EH (cell line): ENCODE data around the gene SYDE1.

Experiments used
- DNase-seq: peaks from one replicate; pipeline ENCODE4 v3.0.0-alpha.2; 2015; ENCODE audit warnings: low read depth

SYDE1 gene

DNA sequence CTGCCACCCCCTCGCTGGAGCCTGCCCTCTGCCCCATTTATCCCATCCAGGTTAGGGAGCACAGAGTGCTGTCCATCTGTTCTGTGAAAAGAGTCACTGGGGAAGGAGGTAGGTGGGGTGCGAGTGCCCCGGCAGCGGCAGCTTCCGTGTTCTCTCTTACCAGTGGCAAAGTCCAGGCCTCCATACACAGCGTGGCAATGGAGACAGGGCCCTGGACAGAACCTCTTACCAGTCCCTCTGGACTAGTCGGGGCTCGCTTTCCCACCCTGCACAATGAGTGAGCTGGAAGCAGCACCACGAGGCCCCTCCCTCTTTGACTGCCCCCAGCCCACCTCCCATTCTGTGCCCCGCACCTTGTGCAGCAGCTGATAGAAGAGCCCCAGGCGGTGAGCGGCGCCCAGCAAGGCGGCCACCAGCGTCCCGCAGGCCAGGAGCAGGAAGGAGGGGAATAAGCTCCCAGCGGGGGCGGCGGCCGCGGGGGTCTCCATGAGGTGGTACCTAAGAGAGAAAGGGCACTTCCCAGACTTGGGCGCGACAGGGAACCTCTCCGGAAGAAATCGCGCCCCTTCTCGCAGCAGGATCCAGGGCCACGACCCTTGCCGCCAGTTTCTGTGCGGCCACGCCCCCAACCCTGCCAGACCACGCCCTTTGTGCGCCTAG, 17.5 kb downstream of the SYDE1 start:
- peak; percentile 29 for DNase-seq

DNA sequence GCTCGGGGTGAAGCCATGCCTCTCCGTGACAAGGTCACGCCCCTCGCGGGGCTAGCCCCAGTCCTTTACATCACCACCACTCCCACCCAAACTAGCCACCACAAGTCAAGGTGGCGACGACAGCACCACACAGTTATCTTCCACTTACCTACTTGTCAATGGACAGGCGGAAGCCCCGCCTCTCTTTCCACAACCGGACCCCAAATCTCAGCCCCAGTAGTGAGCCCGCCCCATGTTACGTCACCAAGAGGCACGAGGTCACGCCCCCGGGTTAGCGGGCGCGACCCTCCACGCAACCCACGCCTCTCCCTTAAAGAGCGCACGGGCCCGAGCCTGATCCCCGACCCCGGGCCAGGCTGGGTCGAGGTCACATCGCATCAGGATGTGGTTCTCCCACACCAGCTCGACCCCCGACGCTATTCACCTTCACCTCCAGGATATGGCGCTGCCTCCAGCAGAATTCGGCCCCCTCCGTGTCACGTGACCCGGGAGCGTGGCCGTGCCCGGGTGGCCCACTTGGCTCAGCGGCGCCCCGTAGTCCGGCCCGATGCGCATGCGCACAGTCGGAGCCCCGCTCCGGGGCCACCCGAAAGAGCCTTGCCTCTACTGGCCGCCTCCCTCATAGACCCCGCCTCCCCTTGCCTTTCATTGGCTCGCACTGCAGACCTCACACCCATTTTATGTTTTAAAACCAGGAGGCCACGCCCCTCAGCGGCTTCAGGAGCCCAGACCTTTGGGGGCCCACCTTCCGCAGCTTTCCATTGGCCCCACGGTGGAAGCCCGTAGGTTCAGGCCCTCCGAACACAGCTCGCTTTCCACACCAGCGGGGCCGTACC, 18.2 kb downstream of the SYDE1 start:
- DNase-seq = peak; percentile 98

DNA sequence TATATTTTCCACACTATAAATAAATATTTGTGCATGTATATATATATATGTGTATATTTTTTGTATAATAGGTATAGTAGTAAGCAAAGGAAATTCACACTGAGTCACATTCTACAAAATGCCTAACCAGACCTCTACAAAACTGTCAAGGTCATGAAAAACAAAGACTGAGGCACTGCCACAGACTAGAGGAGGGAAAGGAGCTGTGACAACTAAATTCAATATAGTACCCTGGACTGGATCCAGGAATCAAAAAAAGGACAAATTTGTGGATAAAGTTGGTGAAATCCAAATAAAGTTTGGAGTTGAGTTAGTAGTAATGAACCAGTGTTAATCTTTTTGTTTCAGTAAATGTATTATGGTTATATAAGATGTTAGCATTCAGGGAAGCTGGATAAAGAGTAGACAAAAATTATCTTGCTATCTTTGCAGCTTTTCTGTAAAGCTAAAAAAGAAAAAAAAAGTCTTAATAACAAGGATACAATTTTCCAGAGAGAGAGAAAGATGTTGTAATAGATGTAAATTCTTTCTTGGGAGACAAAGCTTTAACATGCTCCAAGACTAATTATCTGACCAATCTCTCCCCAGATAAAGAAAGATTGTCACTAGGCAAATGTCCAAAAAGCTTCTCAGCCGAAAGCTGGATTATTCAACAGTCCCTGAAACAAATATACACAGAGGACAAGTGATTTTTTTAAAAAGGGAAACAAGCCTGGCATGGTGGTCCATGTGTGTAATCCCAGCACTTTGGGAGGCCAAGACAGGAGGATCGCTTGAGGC, 19.1 kb downstream of the SYDE1 start:
- DNase-seq = peak; percentile 80

DNA sequence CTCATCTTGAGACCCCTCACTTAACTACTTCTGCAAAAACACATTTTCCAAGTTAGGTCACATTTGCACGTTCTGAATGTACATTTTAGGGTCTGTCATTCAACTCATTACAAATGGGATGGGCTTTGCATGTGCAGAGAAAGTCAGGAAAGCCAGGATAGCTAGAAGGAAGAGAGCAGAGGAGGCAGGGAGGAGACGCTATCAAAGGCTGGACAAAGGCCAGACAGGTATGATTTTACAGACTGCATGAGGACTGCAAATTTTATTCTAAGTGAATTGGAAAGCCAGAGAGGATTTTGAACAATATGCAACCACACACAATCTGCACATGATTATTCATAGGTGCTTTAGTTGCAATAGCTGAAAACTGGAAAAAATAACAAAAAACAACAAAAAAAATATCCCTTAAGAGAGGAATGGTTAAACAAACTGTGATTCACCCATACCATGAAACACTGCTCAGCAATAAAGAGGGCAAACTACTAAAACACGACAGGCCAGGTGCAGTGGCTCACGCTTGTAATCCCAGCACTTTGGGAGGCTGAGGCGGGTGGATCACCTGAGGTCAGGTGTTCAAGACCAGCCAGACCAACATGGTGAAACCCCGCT, 21.1 kb downstream of the SYDE1 start:
- no peak for DNase-seq

DNA sequence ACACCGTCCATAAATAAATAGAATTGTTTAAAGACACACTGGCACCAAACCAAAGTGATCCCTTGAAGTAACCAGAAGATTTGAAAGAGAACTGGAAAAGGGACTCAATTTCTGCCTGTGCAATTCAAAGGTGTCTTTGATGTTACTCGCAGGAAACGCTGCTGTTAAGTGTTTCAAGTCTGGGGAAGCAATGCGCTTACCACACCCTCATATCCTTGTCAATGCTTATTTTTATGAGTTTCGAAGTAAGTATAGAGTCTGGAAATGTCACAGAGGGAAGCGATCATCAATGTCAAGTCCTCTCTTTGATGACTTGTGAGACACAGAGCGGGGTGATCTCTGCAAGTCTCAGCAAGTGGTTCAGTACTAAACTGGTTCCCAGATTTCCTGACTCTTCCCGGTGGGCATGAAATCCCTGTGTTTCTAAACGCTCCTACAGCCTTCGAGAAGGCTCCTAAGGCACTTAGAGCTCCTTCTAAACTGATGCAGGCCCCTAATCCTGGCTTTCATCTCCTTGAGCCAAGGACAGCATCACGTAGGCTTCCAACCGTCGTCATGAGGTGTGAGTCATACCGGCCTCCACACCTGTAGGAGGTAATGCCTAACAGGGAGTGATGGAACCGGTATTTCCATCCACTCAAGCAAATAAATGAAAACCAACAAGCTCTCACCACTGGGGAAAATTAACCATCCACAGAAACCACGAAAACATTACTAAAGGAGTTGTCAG, 22.8 kb downstream of the SYDE1 start:
- DNase-seq = no peak

DNA sequence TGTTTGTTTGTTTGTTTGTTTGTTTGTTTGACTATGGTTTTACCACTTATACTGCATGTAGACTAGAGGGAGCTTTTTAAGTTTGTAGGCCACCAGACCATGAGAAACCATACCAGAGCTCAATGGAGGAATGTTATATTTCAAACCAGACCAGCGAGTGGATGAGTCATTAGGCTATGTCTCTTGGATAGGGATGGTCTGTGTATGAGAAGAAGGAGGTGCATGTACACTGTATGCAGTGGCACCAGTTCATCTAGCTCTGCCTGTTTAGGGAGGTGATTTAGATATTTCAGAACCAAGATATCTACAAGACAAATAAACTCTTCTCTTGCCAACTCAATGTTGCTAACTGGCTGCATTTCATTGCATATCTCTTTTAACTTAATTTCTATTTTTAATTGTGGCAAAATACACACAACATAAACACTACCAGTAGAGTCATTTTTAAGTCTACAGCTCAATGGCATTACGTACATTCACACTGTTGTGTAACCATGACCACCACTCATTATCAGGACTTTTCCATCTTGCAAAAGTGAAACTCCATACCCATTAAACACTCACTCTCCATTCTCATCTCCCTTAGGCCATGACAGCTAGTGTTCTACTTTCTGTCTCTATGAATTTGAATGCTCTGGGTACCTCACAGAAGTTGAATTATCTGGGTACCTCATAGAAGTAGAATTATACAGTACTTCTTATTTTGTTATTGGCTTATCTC, 29.2 kb downstream of the SYDE1 start:
- peak; percentile 71 for DNase-seq

DNA sequence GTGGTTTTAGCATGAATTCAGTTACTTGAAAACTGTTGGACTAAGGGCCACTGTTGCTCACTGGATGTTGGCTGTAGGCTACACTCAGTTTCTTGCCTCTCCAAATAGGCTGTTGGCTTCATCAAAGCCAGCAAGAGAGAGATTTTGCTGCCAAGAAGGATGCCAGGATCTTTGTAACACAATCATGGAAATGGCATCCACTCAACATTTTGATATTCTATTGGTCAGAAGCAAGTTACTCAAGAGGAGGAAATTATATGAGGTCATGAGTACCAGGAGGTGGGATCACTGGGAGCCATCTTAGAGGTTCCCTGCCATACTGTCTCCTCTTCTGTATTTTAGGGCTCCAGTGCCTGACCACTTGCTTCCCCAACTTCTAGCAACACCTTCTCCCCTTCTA, 30.6 kb downstream of the SYDE1 start:
- DNase-seq = peak; percentile 52

DNA sequence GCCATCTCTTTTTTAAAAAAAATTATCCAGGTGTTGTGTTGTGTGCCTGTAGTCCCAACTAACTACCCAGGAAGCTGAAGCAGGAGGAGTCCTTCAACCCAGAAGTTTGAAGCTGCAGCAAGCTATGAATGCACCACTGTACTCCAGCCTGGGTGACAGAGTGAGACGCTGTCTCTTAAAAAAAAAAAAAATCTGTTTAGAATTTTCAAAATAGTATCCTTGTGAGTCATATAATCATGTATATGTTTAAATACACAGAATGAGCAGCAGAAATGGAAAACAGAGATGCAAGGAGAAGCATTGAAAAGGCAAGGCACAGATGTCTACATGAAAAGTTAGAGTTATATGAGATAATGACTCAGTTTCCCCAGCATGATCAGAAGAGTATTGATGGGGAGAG, 31.2 kb downstream of the SYDE1 start:
- DNase-seq = no peak

DNA sequence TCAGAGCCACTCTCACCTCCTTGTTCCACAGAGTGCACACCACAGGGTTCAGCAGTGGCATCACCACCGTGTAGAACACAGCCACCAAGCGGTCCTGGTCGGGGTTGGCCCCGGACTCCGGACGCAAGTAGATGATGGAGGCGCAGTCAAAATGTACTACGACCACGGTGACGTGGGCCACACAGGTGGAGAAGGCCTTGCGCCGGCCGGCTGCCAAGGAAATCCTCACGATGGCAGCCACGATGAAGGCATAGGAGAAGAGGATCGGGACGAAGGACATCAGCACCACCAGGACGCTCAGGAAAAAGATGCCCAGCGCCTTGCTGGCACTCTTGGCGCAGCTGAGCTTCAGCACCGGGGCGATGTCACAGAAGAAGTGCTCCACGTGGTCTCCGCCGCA, 33.9 kb downstream of the SYDE1 start:
- DNase-seq = no peak

DNA sequence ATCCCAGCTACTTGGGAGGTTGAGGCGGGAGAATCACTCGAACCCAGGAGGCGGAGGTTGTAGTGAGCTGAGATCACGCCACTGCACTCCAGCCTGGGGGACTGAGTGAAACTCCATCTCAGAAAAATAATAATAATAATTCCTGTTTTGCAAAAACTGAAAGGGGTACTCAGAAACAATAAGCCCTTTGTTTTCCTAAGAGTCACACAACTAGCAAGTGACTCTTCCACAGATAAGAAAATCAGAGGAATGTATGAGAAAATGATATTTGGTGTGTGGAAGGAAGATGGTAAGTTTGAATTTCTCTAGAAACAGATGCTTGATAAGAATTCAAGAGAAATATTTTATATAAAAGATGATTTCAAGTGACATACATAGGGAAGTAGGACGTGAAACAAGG, 35.1 kb downstream of the SYDE1 start:
- DNase-seq = no peak

DNA sequence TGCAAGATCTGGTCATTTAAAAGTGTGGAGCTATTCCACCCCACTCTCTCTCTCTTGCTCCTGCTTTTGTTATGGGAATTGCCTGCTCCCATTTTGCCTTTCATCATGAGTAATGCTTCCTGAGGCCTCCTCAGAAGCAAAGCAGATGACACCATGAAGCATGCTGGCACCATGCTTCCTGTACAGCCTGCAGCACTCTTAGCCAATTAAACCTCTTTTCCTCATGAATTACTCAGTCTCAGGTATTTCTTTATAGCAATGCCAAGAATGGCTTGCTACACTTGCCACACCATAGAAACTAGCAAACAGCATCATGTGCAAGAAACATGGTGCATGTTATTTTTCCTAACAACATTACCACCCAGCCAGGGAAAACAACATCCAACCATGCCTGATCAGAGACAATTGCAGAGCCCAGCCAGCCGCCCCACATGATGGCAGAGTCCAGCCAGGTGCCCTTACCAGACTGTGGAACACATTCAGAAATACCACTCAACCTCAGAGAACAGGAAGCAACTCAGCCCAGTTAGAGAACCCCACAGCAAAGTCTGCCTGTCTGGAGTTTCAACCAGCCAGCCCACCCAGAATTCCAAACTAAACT, 36.9 kb downstream of the SYDE1 start:
- DNase-seq = peak; percentile 38

DNA sequence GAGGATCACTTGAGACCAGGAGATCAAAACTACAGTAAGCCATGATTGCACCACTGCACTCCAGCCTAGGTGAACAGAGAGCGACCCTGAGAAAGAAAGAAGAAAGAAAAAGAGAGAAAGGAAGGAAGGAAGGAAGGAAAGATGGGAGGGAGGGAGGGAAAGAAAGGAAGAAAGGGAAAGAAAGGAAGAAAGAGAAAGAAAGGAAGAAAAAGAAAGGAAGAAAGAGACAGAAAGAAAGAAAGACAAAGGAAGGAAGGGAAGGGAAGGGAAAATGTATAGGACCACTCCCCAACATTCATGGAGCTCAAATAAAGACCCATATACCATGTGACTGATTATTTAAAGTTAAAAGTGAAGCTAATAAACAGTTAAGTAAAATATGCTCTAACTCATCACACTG, 39.9 kb downstream of the SYDE1 start:
- no peak for DNase-seq

DNA sequence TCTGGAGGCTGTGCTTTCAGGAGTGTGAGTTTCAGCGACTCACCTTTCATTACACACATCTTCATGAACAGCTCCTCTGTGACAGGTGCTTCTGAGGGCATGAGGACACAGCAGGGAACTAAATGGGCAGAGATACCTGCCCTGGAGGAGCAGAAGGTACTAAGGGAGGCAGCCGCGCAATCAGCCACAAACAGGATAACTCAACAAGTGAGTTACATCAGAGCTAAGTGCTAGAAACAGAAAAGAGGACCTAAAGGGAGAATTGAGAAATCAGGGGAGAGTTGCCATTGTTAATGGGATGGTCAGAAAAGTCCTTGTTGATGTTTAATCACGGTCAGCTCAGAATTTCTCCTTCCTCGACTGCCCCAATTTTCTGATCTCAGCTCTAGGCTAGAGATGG, 42.5 kb downstream of the SYDE1 start:
- DNase-seq = no peak

DNA sequence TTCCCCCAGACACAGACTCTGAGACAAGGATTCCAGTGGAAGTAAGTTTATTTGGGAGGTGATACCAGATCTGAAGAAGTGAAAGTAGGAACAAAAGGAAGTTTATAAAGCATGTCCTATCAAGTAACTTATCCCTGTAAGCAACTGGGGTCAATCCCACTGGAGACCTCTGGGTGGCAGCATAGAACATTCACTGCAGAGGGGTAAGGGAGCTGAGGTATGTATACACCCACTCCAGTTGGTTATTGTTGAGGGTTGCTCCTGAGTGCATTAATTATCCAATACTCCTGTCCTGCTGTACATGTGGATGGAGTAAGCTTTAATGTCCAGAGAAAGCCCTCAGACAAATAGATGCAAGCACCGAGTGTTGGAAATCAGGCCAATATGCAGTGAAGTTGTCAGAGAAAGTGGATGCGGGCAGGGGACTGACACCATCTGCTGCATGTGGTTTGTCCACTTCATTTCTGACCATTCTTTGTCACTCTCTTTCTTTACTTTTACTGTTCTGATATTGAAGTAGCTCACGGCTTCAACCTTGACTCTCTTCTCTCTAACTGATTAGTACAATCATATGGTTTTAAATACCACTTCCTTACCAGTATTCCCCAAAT, 46.9 kb downstream of the SYDE1 start:
- DNase-seq = peak; percentile 70

DNA sequence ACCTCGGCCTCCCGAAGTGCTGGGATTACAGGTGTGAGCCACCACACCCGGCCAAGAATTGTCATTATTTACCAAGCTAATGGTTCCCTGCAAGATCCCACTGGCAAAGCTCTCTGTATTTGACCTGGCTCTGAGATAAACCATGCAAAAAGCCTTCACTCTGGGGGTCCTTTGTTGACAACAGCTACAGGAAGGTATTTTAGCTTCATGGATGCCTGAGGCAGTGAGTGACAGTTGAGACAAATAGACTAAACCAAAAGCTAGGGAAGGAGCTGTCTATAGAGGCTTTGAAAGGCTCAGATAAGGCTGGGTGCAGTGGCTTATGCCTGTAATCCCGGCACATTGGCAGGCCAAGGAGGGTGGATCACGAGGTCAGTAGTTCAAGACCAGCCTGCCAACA, 48.1 kb downstream of the SYDE1 start:
- DNase-seq = no peak

DNA sequence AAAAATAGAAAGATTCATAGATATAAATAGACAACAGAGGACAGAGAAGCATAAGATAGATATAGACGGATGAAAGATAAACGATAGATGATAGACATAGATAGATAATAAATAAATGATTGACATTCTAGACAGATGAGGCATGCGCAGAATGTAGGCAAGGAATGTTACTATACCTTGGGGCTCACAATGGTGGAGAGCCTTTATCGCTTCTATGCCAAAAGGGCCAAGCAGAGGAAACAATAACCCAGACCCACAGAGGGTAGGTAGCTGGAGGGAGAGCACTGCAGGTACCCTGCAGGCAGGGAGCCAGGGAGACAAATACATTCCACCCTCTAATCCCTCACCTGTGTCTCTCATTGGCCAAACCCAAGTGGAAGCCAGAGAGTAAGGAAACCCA, 49.2 kb downstream of the SYDE1 start:
- DNase-seq = no peak

DNA sequence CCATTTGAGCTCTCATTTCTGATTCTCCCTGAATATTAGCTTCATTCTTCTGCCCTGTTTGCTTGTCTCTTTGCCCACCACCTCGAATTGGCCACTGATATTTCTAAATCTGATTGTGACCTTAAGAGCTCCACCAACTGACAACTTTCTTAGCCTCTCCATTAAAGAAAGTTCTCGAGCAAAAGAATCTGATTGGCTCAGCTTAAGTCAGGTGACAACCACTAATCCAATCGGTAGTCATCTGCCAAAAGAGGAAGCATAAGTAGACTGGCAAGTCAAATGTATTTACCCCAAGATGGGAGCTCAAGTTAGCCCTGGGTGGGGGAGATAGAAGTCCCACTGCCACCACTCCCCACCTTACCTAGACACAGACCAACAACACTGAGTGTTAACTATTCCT, 52.0 kb downstream of the SYDE1 start:
- DNase-seq = peak; percentile 31

DNA sequence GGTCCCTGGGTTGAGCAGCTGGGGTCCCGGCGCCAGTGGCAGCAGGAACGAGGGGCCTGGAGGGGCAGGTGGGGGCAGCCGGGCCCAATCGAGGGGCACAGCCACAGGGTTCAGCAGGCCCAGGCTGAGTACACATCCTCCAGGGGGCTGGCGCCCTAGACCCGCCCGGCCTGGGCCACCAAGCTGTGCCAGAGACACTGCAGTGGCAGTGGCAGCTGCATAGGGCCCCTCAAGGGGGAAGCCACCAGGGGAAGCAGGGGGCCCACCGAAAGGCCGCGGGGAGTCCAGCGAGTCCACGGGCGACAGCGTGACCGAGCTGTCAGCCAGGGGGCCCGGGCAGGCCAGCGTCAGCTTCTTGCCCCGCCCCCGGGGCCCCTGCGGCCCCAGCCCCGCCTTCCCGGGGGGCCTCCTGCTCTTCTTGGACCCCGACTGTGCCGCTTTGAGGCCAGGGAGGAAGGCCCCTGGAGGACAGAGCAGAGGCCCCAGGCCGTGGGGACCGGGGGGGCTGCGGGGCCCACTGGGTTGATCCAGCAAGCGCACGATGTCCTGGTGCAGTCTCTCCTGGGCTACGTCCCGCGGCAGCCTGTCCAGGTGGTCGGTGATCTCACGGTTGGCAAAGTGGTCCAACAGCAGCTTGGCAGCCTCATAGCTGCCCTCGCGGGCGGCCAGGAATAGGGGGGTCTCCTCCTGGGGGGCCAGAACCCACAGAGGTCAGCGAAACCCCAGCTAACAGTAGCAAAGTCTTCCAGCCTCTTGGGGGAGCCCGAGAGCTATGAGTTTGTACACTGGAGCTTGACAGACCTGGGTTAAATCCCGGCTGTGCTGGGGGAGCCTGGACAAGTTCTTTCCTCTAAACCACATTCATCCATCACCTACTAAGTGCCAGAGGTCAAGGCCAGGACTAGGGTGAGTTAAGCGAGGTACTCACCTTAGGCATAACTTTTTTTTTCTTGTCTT, 54.1 kb downstream of the SYDE1 start:
- DNase-seq = peak; percentile 56
